ENCODE measurements around the gene PTPN7. TPM values are rescaled to one million over a fixed set of nuclear protein-coding genes. Genes with fewer than 3 reads are reported as not detected.

Gene PTPN7
- total and polyA plus RNA-seq, 2 of the 13 experiments (the other 11 are each of a cell fraction or from before 2014, with no cell fraction given): not detected

- Histone ChIP-seq H3K4me1 (ENCODE audit: insufficient read depth, low read length) (no peaks in the 10 kb centered on the region), H4K20me1 (ENCODE audit: insufficient read depth, low read length) (no peaks in the 10 kb centered on the region), H3K79me2 (ENCODE audit: insufficient read depth, low read length) (no peaks in the 10 kb centered on the region), H3K9ac (ENCODE audit: insufficient read depth, low read depth, low read length) (no peak overlapping the region), H3K27ac (ENCODE audit: extremely low read length, insufficient read depth, low read length) (no peak overlapping the region), H3K4me2 (ENCODE audit: low read depth, low read length) (no peak overlapping the region), H3K27me3 (ENCODE audit: control insufficient read depth in 1 of 2, insufficient read depth in 2 of 2, low read length in 2 of 2) (peaks cover 2 to 16% of the 10 kb centered on the region in 2 experiments; a peak in 3 of 5 replicates), H3K36me3 (replicated peaks in 1 of 2; ENCODE audit: control insufficient read depth in 1 of 2, insufficient read depth in 2 of 2, low read length in 2 of 2) (no peaks in the 10 kb centered on the region), H3K4me3 (replicated peaks in 1 of 3; ENCODE audit: insufficient read depth in 1 of 3, low read depth in 2 of 3, low read length in 3 of 3) (no peak overlapping the region), H3K9me3 (ENCODE audit: low read length) (no peaks in the 10 kb centered on the region), H2AFZ (ENCODE audit: low read length) (no peak overlapping the region)
- intact Hi-C loops (cut with micrococcal nuclease; ENCODE audit: unreplicated experiment): no loop called here
- TF ChIP-seq HCFC1 (IDR thresholded peaks at IDR 0.05; ENCODE audit: low read depth, low read length) (no peak), CBX5 (CRISPR knock-in tag; IDR thresholded peaks at IDR 0.05; ENCODE audit: borderline replicate concordance) (no peak), GRHL1 (CRISPR knock-in tag; conservative IDR thresholded peaks at IDR 0.05) (no peak), REL (CRISPR knock-in tag; conservative IDR thresholded peaks at IDR 0.05) (no peak)
- ChIA-PET CTCF (ENCODE audit: low intra/inter-chr PET ratio, low total read pairs) (no interaction called here), POLR2A (no interaction called here)
- ATAC-seq: no peak; the same call in 2 of the 3 replicates
- DNase-seq (ENCODE audit: low spot score): no peak
- WGBS (ENCODE audit: low lambda C conversion rate): 34% methylated on average over 5 of the region's 7 CpGs
- in situ Hi-C loops (cut with HindIII; ENCODE audit: extremely low pct_ligation_motif_present, low pct_unique_long_range_greater_than_20kb): no loop called here
- no peak for FAIRE-seq
- no TSS peak for BruUV-seq (replicated peaks)
These were observed 42.2 kb upstream of the PTPN7 start for GRCh38 chr1:202202500-202203168.

GRCh38 chr1:202201971-202202370, 41.6 kb upstream of the PTPN7 start:
- Histone ChIP-seq H3K36me3 (replicated peaks in 1 of 2; ENCODE audit: control insufficient read depth in 1 of 2, insufficient read depth in 2 of 2, low read length in 2 of 2) (no peaks in the 10 kb centered on the region), H3K27ac (ENCODE audit: extremely low read length, insufficient read depth, low read length) (no peak overlapping the region), H3K9me3 (ENCODE audit: low read length) (no peaks in the 10 kb centered on the region), H2AFZ (ENCODE audit: low read length) (no peak overlapping the region), H3K4me2 (ENCODE audit: low read depth, low read length) (no peak overlapping the region), H3K79me2 (ENCODE audit: insufficient read depth, low read length) (no peaks in the 10 kb centered on the region), H4K20me1 (ENCODE audit: insufficient read depth, low read length) (no peaks in the 10 kb centered on the region), H3K4me3 (replicated peaks in 1 of 3; ENCODE audit: insufficient read depth in 1 of 3, low read depth in 2 of 3, low read length in 3 of 3) (no peak overlapping the region), H3K27me3 (ENCODE audit: control insufficient read depth in 1 of 2, insufficient read depth in 2 of 2, low read length in 2 of 2) (peaks cover 2 to 16% of the 10 kb centered on the region in 2 experiments; a peak in 3 of 5 replicates), H3K9ac (ENCODE audit: insufficient read depth, low read depth, low read length) (no peak overlapping the region), H3K4me1 (ENCODE audit: insufficient read depth, low read length) (no peaks in the 10 kb centered on the region)
- 18% methylated on average over 4 of the region's 4 CpGs for WGBS (ENCODE audit: low lambda C conversion rate)
- ChIA-PET POLR2A (no interaction called here), CTCF (ENCODE audit: low intra/inter-chr PET ratio, low total read pairs) (no interaction called here)
- DNase-seq (ENCODE audit: low spot score) (no peak), ATAC-seq (no peak), FAIRE-seq (no peak)
- intact Hi-C loops (cut with micrococcal nuclease; ENCODE audit: unreplicated experiment): no loop called here
- in situ Hi-C loops (cut with HindIII; ENCODE audit: extremely low pct_ligation_motif_present, low pct_unique_long_range_greater_than_20kb): no loop called here
- no TSS peak for BruUV-seq (replicated peaks)
- TF ChIP-seq BRCA1 (CRISPR knock-in tag; IDR thresholded peaks at IDR 0.05): no peak
- no peak for TF ChIP-seq EED (CRISPR knock-in tag; IDR thresholded peaks at IDR 0.05)
- TF ChIP-seq ZNF646 (CRISPR knock-in tag; IDR thresholded peaks at IDR 0.05): no peak
- no peak for TF ChIP-seq RFX5 (IDR thresholded peaks at IDR 0.05; ENCODE audit: low read depth, low read length)
